ENCODE data around the gene EDC3.

DNA sequence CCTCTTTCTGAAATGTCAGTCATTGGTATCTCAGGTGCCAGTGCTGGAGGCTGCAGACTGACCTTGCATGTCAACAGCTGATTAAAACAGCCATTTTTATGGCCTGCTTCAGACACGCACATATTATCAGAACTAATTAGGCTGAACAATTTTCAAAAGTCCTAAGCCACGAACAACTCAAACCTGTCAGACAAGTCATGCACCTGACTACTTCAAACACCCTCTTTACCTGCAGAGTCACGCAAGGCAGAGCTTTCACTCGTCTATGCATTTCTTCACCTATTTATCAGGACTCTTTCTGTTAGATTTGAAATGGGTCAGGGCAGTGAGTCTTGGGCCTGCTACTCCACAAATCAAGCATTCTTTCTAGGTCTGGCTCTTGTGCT is 53.5 kb downstream of the EDC3 start:
- TF ChIP-seq, protein P1, sequence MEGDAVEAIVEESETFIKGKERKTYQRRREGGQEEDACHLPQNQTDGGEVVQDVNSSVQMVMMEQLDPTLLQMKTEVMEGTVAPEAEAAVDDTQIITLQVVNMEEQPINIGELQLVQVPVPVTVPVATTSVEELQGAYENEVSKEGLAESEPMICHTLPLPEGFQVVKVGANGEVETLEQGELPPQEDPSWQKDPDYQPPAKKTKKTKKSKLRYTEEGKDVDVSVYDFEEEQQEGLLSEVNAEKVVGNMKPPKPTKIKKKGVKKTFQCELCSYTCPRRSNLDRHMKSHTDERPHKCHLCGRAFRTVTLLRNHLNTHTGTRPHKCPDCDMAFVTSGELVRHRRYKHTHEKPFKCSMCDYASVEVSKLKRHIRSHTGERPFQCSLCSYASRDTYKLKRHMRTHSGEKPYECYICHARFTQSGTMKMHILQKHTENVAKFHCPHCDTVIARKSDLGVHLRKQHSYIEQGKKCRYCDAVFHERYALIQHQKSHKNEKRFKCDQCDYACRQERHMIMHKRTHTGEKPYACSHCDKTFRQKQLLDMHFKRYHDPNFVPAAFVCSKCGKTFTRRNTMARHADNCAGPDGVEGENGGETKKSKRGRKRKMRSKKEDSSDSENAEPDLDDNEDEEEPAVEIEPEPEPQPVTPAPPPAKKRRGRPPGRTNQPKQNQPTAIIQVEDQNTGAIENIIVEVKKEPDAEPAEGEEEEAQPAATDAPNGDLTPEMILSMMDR (conservative IDR thresholded peaks at IDR 0.05; ENCODE audit: low read depth, low read length) = no peak
- TF ChIP-seq EZH2 (IDR thresholded peaks at IDR 0.05; ENCODE audit: borderline replicate concordance, low read depth, low read length, poor library complexity, severe bottlenecking) = no peak

Data from A673 (cell line).